ENCODE measurements around the gene SH3PXD2A. TPM values are rescaled to one million over a fixed set of nuclear protein-coding genes. Genes with fewer than 3 reads are reported as not detected.

The SH3PXD2A gene
- total and polyA plus RNA-seq, 10 of the 15 experiments (the other 5 are each of a cell fraction or from before 2014, with no cell fraction given): 0.63 to 14.0 (median 4.4) TPM

DNA sequence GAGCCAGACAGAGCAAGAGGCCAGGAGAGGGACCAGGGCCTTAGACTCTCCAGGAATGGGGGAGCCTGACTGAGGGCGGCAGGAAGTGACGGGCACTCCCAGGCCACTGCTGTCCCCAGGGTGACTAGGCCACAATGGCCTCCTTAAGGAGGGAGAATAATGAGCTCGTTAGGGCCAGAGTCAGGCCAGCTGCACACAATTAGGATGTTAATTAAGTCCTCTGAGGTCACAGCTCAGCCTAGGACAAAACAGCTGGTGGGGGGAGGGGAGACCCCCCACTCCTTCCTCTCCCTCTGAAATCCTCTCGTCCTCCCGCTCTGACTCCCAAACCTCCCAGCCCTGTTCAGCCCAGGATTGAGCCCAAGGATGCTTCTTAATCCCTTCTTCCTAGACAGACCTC is 218.9 kb downstream of the SH3PXD2A start:
- Histone ChIP-seq H3K27ac (ENCODE audit: control insufficient read depth, insufficient read depth) (no peak overlapping the region), H3K79me2 (ENCODE audit: control insufficient read depth, insufficient read depth, low read length) (no peaks in the 10 kb centered on the region; the same call in 1 of the 2 replicates), H2AFZ (ENCODE audit: control insufficient read depth, low read depth, low read length) (no peak overlapping the region), H3K4me2 (ENCODE audit: control insufficient read depth, insufficient read depth) (no peak overlapping the region), H4K20me1 (ENCODE audit: control insufficient read depth, insufficient read depth) (no peaks in the 10 kb centered on the region), H3K9me3 (replicated peaks; ENCODE audit: control insufficient read depth, insufficient read depth, low read length) (no peaks in the 10 kb centered on the region), H3K4me1 (ENCODE audit: control insufficient read depth, insufficient read depth, low read length) (peaks cover 8% of the 10 kb centered on the region), H3K4me3 (no peak overlapping the region), H3K36me3 (ENCODE audit: control insufficient read depth in 2 of 2, insufficient read depth in 2 of 2, low read length in 1 of 2) (peaks cover 5 to 11% of the 10 kb centered on the region in 2 experiments), H3K9ac (ENCODE audit: control insufficient read depth, insufficient read depth, low read length) (no peak overlapping the region), H3K27me3 (replicated peaks in 1 of 2; ENCODE audit: control insufficient read depth in 2 of 2, insufficient read depth in 2 of 2, low read length in 1 of 2) (no peaks in the 10 kb centered on the region)
- BruUV-seq (replicated peaks): no TSS peak
- no peak for DNase-seq (ENCODE audit: low read depth, low spot score)
- ATAC-seq: no peak
- SMC1A ChIA-PET (ENCODE audit: uncharacterized antibody, unreplicated experiment): no interaction called here
- CTCF ChIA-PET: interaction anchor here (1.9 kb wide), 1 partner anchor 49 kb away, joined by 7 read pairs; no protein-coding TSS in a partner anchor
- RAD21 ChIA-PET (ENCODE audit: unreplicated experiment): interaction anchor here (1.5 kb wide), 1 partner anchor 50 kb away, joined by 4 read pairs; no protein-coding TSS in a partner anchor
- intact Hi-C loops (cut with micrococcal nuclease; ENCODE audit: unreplicated experiment) (no loop called here), in situ Hi-C loops (cut with MboI) (no loop called here)
- no peak for FAIRE-seq
- POLR2A ChIA-PET: interaction anchor here (0.7 kb wide), 1 partner anchor 16 kb away, joined by 8 read pairs; no protein-coding TSS in a partner anchor
- 71% methylated on average over 5 of the region's 5 CpGs for WGBS (ENCODE audit: insufficient coverage, insufficient replicate concordance, low lambda C conversion rate, missing lambda C conversion rate)
- TF ChIP-seq CBFB (IDR thresholded peaks at IDR 0.05; ENCODE audit: low read depth) (no peak), ZBTB11 (CRISPR knock-in tag; IDR thresholded peaks at IDR 0.05) (no peak), ZNF592 (IDR thresholded peaks at IDR 0.05) (no peak), RFX5 (IDR thresholded peaks at IDR 0.05; ENCODE audit: low read depth, low read length) (no peak), YY1 (IDR thresholded peaks at IDR 0.05; ENCODE audit: low read depth, low read length) (no peak), CBX3 (IDR thresholded peaks at IDR 0.05; ENCODE audit: borderline replicate concordance, low read depth) (no peak), BCL11A (IDR thresholded peaks at IDR 0.05; ENCODE audit: low read depth, low read length) (peak; percentile 28; the same call in 1 of the 2 replicates), JUND (IDR thresholded peaks at IDR 0.05; ENCODE audit: low read depth, low read length) (no peak), TARDBP (IDR thresholded peaks at IDR 0.05; ENCODE audit: borderline replicate concordance) (no peak), ZZZ3 (IDR thresholded peaks at IDR 0.05; ENCODE audit: control insufficient read depth, insufficient read length, low read depth) (no peak), MTA2 (IDR thresholded peaks at IDR 0.05; ENCODE audit: low read depth) (peak; percentile 44; the same call in 1 of the 2 replicates), NFXL1 (IDR thresholded peaks at IDR 0.05; ENCODE audit: borderline replicate concordance) (no peak), NKRF (conservative IDR thresholded peaks at IDR 0.05) (no peak)
- TF ChIP-seq, protein P1, sequence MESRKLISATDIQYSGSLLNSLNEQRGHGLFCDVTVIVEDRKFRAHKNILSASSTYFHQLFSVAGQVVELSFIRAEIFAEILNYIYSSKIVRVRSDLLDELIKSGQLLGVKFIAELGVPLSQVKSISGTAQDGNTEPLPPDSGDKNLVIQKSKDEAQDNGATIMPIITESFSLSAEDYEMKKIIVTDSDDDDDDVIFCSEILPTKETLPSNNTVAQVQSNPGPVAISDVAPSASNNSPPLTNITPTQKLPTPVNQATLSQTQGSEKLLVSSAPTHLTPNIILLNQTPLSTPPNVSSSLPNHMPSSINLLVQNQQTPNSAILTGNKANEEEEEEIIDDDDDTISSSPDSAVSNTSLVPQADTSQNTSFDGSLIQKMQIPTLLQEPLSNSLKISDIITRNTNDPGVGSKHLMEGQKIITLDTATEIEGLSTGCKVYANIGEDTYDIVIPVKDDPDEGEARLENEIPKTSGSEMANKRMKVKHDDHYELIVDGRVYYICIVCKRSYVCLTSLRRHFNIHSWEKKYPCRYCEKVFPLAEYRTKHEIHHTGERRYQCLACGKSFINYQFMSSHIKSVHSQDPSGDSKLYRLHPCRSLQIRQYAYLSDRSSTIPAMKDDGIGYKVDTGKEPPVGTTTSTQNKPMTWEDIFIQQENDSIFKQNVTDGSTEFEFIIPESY (IDR thresholded peaks at IDR 0.05): no peak

All from GM12878 (cell line).